Hepatocyte (in vitro differentiated cells): Measurements from ENCODE around the gene VPS54. TPM values are rescaled to one million over a fixed set of nuclear protein-coding genes. Genes with fewer than 3 reads are reported as not detected.

Experiments
- DNase-seq: peaks from one replicate; pipeline ENCODE4 v3.0.0-alpha.2; 2016; ENCODE audit warnings: low spot score
- H2AFZ ChIP-seq: fragments of 200-600 bp; sonication (generic); 2 replicates; pipeline ENCODE4 v1.6.0; 2016; ENCODE audit warnings: antibody characterized with exemption, mild to moderate bottlenecking
- H3K27ac ChIP-seq: fragments of 200-600 bp; sonication (generic); 2 replicates; pipeline ENCODE4 v1.5.1; 2016; ENCODE audit warnings: mild to moderate bottlenecking
- H3K27me3 ChIP-seq: fragments of 200-600 bp; sonication (generic); 2 replicates; pipeline ENCODE4 v1.6.1; 2016
- H3K36me3 ChIP-seq: fragments of 200-600 bp; sonication (generic); replicated peaks from 2 replicates; pipeline ENCODE4 v1.5.1; 2016; ENCODE audit warnings: low read depth; ENCODE audit not compliant: insufficient read depth
- H3K4me1 ChIP-seq: fragments of 200-600 bp; sonication (generic); 2 replicates; pipeline ENCODE4 v1.5.1; 2016; ENCODE audit warnings: mild to moderate bottlenecking, moderate library complexity; ENCODE audit not compliant: insufficient read depth
- H3K4me2 ChIP-seq: fragments of 200-600 bp; sonication (generic); 2 replicates; pipeline ENCODE4 v1.6.0; 2016
- H3K4me3 ChIP-seq: fragments of 200-600 bp; sonication (generic); 2 replicates; pipeline ENCODE4 v1.5.1; 2016; ENCODE audit warnings: mild to moderate bottlenecking
- H3K79me2 ChIP-seq: fragments of 200-600 bp; sonication (generic); 2 replicates; pipeline ENCODE4 v1.6.0; 2017; ENCODE audit warnings: mild to moderate bottlenecking
- H3K9me2 ChIP-seq: fragments of 200-600 bp; sonication (generic); replicated peaks from 2 replicates; pipeline ENCODE4 v1.6.0; 2017; ENCODE audit warnings: mild to moderate bottlenecking; ENCODE audit not compliant: insufficient read depth
- H3K9me3 ChIP-seq: fragments of 200-600 bp; sonication (generic); 2 replicates; pipeline ENCODE4 v1.5.1; 2016; ENCODE audit warnings: low read depth, mild to moderate bottlenecking
- H4K20me1 ChIP-seq: fragments of 200-600 bp; sonication (generic); 2 replicates; pipeline ENCODE4 v1.6.0; 2016; ENCODE audit warnings: mild to moderate bottlenecking; ENCODE audit not compliant: insufficient read depth, poor library complexity, severe bottlenecking
- EZH2 ChIP-seq: fragments of 200-600 bp; sonication (generic); IDR thresholded peaks from 2 replicates; pipeline ENCODE4 v1.6.1; 2016; ENCODE audit warnings: antibody characterized with exemption, mild to moderate bottlenecking, borderline replicate concordance
- EZH2phosphoT487 ChIP-seq: fragments of 200-600 bp; sonication (generic); IDR thresholded peaks from one replicate; pipeline ENCODE4 v1.6.1; 2018; ENCODE audit warnings: antibody characterized with exemption, mild to moderate bottlenecking, low read depth, moderate library complexity; ENCODE audit not compliant: unreplicated experiment, severe bottlenecking
- WGBS: methylation state at CpG from one replicate; pipeline ENCODE4 v1.1.6; 2016; ENCODE audit warnings: low lambda C conversion rate; ENCODE audit errors: missing lambda C conversion rate; 5-methylcytosine and 5-hydroxymethylcytosine counted together
- polyA plus RNA-seq: library from polyadenylated mRNA; unstranded; fragments of >200 nt; fragmentation: Nextera tagmentation; extraction: Ambion mirVana; gene quantifications from 2 replicates; pipeline ENCODE4 v1.2.1, GENCODE V29; 2016
- total RNA-seq: library from RNA; depleted of rRNA; stranded (reverse); fragments of >200 nt; gene quantifications from 2 replicates; pipeline ENCODE4 v1.2.3, GENCODE V29; 2014
- TF ChIP-seq, protein P1 (sequence below): fragments of 200-600 bp; sonication (generic); IDR thresholded peaks from 2 replicates; pipeline ENCODE4 v1.5.1; 2016; ENCODE audit warnings: antibody characterized with exemption, mild to moderate bottlenecking; ENCODE audit not compliant: poor library complexity

VPS54 gene
- total and polyA plus RNA-seq, 2 experiments from 2014 or later = 14.5 to 40.5 TPM

DNA sequence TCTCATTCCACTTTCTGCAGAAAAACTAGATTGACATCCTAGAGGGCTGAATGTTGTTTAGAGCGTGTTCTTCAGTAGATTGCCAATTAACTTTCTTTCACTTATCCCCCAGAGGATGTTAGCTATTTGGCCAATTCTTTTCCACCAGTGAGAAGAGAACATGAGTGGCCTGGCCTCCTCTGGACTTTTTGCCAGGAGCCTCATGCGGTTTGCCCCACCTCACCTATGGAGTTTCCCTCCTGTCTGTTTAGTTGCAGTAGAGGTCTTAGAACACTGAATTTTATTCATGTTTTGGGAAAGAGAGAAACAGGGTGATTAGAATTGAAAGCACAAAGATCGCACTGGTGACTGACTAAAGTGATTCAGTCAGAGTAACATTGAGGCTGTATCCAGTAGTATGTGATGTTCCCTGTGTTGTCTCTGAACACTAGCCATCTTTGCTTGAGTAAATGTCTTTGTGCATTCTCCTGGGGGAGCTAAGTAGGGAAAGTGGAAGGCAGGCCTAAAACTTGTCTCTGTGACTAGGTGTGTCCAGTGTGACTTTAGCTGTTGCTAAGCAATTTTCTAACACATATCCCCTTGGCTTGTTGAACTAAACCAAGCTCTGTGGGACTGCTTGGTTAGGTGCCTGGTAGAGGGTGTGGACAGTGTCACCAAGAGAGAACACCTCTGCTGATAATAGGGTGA, 143.5 kb downstream of the VPS54 start:
- H3K4me3 ChIP-seq = no peak overlapping the region
- no peaks in the 10 kb centered on the region for H3K27me3 ChIP-seq
- 96% methylated on average over 3 of the region's 3 CpGs for WGBS
- no peak overlapping the region for H3K27ac ChIP-seq
- no peak for DNase-seq
- H3K79me2 ChIP-seq = peaks cover 30% of the 10 kb centered on the region
- no peak overlapping the region for H2AFZ ChIP-seq
- no peaks in the 10 kb centered on the region for H3K9me2 ChIP-seq
- no peaks in the 10 kb centered on the region for H3K9me3 ChIP-seq
- peaks cover 4% of the 10 kb centered on the region for H3K36me3 ChIP-seq
- TF ChIP-seq, protein P1, sequence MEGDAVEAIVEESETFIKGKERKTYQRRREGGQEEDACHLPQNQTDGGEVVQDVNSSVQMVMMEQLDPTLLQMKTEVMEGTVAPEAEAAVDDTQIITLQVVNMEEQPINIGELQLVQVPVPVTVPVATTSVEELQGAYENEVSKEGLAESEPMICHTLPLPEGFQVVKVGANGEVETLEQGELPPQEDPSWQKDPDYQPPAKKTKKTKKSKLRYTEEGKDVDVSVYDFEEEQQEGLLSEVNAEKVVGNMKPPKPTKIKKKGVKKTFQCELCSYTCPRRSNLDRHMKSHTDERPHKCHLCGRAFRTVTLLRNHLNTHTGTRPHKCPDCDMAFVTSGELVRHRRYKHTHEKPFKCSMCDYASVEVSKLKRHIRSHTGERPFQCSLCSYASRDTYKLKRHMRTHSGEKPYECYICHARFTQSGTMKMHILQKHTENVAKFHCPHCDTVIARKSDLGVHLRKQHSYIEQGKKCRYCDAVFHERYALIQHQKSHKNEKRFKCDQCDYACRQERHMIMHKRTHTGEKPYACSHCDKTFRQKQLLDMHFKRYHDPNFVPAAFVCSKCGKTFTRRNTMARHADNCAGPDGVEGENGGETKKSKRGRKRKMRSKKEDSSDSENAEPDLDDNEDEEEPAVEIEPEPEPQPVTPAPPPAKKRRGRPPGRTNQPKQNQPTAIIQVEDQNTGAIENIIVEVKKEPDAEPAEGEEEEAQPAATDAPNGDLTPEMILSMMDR = no peak
- TF ChIP-seq EZH2 = no peak
- no peak for TF ChIP-seq EZH2phosphoT487
- H3K4me1 ChIP-seq = peaks cover 13% of the 10 kb centered on the region
- no peak overlapping the region for H3K4me2 ChIP-seq
- peaks cover 6% of the 10 kb centered on the region for H4K20me1 ChIP-seq

DNA sequence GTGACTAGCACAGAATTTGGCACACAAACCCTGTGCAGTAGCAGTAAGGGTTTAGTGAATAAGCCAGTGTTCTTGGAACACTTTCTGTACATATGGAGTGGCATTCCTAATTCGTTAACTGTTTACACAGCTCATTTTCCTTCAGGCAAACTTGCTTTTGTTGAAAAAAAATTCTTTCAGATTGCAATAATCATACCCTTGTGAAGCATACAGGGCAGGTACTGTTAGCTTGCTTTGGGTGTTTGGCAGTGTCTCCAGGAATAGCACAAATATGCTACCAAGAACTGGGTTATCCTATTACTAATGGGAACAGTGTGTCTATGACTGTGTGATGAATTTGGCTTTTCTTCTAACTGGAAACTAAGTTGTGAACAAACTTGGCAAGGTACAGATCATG, 144.1 kb downstream of the VPS54 start:
- TF ChIP-seq, protein P1 = no peak
- TF ChIP-seq EZH2phosphoT487 = no peak
- TF ChIP-seq EZH2 = no peak
- Histone ChIP-seq H2AFZ (no peak overlapping the region), H3K27me3 (no peaks in the 10 kb centered on the region), H3K9me3 (no peaks in the 10 kb centered on the region), H4K20me1 (peaks cover 6% of the 10 kb centered on the region), H3K79me2 (peaks cover 33% of the 10 kb centered on the region), H3K36me3 (peaks cover 4% of the 10 kb centered on the region), H3K4me2 (no peak overlapping the region), H3K4me3 (no peak overlapping the region), H3K4me1 (peaks cover 16% of the 10 kb centered on the region), H3K9me2 (no peaks in the 10 kb centered on the region), H3K27ac (no peak overlapping the region)
- 64% methylated on average over 1 of the region's 1 CpG for WGBS
- no peak for DNase-seq

DNA sequence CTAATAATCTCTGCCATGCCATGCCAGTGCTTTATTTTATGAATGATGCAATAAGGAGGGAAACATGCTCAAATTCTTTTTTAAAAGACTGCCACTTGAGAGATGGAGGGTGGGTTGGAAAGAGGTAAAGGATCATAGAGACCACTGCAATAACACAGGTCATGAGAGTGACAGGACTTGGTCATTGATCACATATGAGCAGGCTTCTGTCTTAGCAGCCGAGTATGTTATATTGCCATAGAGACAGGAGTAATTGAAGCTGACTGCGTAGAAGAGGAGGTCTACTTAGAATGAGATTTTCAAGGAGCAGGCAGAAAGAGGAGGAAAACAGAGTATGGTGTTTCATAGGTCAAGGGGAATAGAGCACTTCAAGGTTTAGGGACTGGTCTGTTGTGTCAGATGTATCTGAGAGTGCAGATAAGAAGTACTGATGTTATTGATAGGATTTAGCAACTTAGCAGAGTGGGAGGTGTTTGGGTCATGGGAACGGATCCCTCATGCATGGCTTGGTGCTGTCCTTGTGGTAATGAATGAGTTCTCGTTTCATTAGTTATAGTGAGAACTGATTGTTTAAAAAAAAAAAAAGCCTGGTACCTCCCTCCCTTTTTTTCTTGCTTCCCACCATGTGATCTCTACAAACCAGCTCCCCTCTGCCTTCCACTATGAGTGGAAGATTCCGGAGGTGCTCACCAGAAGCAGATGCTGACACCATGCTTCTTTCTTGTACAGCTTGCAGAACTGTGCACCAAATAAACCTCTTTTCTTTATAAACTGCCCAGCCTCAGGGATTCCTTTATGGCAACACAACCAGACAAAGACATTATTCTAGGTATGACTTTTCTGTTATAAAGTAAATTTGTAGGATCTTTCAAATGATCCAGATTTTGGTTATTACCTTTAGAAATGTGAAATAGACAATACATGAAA, 144.8 kb downstream of the VPS54 start:
- DNase-seq = no peak
- Histone ChIP-seq H3K9me2 (no peaks in the 10 kb centered on the region), H3K4me3 (no peak overlapping the region), H2AFZ (no peak overlapping the region), H3K27ac (no peak overlapping the region), H3K4me1 (peaks cover 16% of the 10 kb centered on the region), H3K79me2 (peaks cover 31% of the 10 kb centered on the region), H3K27me3 (no peaks in the 10 kb centered on the region), H3K4me2 (no peak overlapping the region), H3K9me3 (no peaks in the 10 kb centered on the region), H4K20me1 (peaks cover 2% of the 10 kb centered on the region), H3K36me3 (peaks cover 4% of the 10 kb centered on the region)
- 97% methylated on average over 5 of the region's 5 CpGs for WGBS
- TF ChIP-seq EZH2 (no peak), EZH2phosphoT487 (no peak)
- TF ChIP-seq, protein P1 = no peak
